Stimulated activated CD4-positive, alpha-beta T cell treated with anti-CD3 and anti-CD28 coated beads, Interleukin-12 subunit alpha, Interleukin-12 subunit beta, amount 100 ng/mL, for 4 hours (primary cell): ENCODE measurements around the gene FSTL4.
"Not testable (repeated sequence)": the region's sequence is repeated elsewhere in the genome, so short reads cannot be mapped to it uniquely, and the experiment has no call there.

Experiments used
- DNase-seq: peaks from one replicate; pipeline ENCODE4 v3.0.0-alpha.2; 2020

Gene FSTL4

DNA sequence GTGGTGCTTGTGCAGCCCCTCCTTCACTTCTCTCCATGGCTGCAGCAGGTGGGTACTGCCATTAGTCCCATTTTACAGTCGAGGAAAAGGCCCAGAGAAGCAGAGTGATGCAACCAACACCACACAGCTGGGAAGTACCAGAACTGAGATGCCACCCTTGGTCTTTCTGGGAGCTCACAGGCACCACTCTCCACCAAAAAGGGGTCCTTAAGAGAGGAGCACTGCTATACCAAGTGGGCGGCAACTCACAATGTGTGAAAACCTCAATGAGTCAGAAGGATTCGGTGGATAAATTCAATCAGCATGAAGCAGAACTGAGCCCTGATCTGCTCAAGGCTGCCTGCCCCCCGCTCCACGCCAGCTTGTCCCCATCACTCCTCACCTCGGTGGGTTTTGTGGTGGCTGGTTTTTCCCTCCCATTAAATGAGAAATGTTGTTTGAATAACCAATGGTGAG, 213.7 kb downstream of the FSTL4 start:
- DNase-seq, result peak; percentile 7

DNA sequence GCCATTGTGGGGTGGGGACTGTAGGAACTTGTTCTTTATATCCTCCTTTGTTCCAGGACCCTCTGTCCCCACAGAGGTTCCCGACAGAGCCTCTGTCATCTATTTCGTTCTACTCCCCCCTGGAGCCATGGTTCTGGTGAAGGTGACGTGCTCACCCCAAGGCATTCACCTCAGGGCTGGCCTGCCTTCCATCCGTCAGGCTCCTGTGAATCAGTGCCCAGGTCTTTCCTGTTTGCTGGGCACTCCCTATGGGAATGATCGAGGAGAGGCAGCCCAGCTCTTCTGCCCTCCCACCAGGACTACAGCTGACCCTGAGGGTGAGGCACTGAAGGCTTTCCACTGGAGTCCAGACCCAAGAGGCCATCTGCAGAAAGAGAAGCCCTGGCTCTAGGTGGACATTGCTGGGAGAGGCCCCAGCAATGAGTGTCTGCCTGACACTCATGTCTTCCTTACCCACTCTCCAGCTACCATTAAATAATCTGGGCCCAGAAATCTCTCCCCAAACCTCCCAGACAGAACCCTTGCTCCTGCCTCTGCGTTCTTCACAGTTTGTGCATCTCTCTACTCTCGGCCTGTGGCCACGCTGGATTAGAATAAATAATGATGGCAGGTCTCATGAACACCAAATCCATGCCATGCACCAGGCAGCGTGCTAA, 214.2 kb downstream of the FSTL4 start:
- DNase-seq, result no peak

DNA sequence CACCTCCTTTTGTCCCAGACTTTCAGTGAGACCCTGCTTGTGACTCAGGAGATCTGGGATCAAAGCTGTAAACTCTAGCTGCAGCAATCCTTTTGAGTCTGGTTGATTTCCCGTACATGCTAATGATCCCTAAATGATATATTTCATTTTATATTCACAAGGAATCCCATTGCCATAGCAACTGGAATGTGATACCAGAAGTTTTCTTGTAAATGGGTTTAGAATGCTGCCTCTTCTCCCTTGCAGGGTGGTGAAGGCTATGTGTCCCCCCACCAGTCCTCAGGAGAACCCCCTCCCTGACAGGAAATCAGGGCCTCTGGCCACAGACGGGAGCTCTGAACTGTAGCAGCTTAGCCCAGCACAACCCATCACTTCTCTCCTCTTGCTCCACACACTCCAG, 215.0 kb downstream of the FSTL4 start:
- DNase-seq, result no peak

DNA sequence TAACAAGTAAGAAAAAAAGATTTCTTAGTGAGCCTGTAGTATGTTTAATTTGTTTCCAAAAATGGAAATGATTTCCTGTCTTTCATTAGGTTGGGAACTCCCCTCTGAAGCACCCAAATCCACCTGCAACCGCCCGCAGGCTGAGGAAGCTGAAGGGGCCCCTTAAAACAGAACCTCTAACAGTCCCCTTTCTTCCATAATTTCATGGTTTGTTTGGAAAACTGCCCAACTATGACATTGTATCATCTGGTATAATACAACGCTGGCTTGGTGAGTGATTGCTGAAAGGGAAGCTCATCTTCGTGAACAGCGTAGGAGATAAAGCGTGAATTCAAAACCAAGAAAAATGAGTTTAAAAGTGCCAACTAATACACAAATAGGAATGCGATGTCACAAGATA, 215.5 kb downstream of the FSTL4 start:
- no peak for DNase-seq

DNA sequence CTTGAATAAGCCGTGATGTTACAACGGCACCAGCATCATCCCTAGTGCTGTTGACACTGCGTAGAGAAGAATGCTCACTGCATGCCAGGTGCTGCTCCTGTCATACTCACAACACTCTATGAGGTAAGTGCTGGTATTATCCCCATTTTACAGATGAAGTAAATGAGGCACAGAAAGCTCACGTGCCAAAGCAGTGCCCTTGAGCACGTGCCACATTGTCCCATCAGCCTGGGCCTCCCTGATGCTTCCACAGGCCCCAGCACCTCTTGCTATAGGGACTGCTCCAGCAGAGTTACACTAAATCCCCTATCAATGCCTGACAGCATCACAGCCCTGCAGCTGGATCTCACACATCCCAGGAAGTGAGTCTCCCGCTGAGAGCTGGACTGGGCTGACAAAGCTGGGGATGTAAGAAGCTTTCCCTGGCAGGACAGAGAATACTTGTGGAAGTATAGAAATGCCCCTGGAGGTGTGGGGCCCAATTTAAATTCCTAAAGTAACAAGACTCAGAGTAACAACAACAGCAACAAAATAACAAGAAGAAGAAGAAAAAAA, 216.1 kb downstream of the FSTL4 start:
- no peak for DNase-seq

DNA sequence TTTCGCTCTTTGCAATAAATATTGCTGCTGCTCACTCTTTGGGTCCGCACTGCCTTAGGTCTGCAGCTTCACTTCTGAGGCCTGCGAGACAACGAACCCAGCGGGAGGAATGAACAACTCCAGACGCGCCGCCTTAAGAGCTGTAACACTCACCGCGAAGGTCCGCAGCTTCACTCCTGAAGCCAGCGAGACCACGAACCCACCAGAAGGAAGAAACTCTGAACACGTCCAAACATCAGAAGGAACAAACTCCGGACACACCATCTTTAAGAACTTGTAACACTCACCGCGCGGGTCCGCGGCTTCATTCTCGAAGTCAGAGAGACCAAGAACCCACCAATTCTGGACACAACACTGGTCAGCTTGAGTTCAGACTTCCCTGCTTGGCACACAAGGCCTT, 217.1 kb downstream of the FSTL4 start:
- DNase-seq, result not testable (repeated sequence)

DNA sequence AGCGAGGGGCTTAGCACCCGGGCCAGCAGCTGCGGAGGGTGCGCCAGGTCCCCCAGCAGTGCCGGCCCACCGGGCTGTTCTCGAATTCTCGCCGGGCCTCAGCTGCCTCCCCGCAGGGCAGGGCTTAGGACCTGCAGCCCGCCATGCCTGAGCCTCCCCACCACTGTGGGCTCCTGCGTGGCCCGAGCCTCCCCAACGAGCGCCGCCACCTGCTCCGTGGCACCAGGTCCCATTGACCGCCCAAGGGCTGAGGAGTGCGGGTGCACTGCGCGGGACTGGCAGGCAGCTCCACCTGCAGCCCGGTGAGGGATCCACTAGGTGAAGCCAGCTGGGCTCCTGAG, 217.9 kb downstream of the FSTL4 start:
- not testable (repeated sequence) for DNase-seq

DNA sequence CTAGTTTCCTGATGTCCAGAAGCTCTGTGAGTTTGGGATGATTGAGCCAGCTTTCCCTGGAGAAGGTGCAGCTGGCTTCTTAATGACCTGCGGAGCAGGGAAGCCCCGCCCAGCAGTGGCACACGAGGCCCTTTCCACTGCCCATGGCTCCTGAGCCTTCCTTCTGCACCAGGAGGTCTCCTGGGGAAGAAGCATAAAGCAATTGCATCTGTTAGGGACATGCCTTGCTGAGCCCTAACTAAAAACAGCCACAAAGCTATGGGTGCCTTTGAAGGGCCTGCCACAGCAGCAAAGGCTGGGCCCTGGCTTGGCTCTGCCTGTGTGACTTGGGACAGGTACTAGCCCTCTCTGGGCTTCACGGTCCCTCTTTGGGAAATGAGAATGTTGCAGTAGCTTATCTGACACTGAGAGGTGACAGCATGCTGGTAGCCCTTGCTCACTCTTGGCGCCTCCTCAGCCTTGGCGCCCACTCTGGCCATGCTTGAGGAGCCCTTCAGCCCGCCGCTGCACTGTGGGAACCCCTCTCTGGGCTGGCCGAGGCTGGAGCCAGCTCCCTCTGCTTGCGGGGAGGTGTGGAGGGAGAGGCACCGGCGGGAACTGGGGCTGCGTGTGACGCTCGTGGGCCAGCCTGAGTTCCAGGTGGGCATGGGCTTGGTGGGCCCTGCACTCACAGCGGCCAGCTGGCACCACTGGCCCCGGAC, 218.4 kb downstream of the FSTL4 start:
- DNase-seq, result no peak

DNA sequence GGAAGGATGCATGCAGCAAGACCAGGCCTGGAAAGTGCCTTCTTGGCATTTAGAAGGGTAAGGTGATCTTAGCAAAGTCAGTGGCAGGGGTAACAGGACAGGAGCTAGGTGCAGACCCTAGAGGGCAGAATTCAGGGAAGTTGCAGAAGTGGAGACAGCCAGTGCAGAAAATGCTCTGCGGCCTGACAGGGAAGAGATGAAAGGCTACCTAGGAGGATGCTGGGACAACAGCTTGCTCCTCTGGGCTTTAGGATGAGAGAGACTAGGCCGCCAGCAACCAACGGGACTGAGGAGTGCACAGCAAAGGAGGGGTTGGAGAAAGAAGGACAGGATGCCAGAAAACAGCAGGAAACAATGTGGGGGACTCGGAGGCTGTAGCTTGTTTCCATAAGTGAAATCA, 219.9 kb downstream of the FSTL4 start:
- no peak for DNase-seq

DNA sequence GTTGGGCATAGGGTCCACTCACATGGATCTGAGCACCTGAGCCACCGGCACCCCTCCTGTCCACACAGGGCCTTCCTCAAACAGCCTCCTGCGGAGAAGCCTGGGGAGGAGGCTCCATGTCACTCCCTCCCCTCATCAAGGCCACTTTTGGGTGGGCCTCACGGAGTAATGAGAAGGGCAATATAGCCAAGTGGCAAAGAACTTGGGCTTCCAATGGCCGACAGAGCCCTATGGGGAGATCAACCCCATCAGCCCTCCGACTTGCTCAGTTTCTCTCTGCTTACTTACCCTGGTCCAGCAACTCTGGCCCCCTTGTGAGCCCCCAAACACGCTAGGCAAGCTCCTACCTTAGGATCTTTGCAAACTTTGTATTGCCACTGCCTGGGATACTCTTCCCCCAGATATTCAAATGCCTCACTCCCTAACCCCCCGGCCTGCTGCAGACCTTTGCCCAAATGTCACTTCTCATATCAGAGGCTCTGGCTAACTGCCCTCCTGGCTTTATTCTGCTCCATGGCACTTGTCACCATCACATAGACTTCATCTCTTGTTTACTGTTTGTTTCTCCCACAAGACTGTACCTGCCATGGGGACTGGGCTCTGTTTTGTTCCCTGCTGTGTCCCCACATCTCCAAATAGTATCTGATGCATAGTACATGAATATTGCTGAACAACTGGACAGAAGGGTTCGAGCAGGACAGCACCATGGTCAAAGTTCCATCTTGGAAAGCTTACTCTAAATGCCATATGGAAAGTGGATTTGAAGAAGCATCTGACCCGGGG, 220.8 kb downstream of the FSTL4 start:
- DNase-seq, result no peak

DNA sequence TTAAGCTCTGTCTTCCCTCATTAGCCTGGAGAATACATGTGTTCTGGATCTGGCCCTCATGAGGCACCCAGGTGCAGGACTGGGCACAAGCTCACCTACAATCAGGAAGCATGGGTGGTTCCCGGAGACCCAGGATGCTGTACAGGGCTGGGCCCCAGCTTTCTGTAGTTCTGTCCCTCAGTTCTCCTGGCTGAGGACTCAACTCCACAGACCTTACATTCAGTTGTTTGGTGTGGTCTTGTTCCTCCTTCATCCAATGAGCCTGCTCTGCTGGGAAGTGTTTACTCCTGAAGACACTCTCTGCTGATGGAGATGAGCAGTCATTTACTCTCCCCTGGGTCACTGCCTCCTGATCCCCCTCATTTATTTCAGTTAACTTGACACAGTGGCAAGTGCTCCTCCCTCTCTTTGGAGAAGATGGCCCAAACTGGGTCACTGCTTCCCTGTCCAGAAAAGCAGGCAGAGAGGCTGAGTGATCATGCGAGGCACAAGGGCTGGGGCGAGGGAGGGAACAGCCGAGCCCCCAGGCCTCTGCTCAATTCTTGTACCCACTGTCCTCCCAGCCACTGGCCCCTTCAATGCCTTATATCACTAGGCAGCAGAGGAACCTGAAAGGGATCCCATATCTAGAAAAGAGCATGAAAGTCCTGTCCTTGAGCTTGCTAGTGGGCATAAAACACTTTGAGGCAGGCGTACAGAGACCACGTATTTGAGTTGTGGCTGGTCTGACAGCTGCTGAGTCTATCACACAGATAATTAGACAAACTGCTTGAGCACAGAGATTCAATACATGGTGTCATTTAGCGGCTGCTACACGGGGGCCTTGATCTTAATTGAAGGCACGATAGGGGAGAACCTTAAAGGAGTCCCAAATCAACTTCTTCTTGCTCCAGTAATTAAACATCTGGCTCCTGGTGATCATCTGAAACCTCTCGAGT, 221.7 kb downstream of the FSTL4 start:
- no peak for DNase-seq

DNA sequence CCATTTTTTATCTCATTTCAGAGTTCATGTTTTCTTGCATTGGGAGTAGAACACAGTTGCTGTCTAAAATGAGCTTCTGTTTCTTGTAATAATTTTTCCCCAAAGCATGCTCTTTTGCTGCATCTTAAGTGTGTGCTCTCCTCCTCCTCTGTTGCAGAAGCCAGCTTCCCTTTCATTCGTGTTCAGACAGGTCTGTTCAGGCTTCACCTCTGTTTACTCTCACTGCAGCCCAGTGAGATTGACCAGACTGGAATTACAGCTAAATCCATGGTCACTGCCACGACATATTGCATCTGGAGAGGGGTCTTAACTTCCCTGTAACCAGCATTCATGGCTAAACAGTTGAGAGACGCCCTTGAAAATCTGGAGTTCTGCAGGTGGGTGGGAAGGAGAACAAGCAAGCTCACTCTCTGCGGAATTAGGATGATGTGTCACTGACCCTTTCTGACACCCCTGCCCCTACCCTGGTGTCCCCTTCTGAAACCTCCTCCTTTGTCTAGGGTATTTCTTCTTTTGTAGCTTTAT, 223.2 kb downstream of the FSTL4 start:
- no peak for DNase-seq

DNA sequence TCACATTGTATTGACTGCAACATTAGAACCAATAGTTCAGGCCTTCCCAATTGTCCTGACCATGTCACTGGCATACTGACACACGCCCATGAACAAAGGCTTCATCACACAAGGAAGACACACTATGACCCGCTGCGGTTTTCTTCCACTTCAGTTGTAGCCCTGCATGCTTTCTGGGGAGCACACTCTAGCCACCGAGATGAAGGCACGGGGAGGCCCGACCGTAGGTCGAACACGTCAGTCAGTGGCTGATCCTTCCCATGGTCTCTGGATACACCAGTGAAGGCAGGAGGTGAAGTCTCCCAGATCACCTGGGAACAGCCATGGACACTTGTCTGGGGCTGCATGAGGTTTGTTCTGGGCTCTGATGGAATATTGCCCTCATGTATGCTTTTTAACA, 224.7 kb downstream of the FSTL4 start:
- DNase-seq, result no peak

DNA sequence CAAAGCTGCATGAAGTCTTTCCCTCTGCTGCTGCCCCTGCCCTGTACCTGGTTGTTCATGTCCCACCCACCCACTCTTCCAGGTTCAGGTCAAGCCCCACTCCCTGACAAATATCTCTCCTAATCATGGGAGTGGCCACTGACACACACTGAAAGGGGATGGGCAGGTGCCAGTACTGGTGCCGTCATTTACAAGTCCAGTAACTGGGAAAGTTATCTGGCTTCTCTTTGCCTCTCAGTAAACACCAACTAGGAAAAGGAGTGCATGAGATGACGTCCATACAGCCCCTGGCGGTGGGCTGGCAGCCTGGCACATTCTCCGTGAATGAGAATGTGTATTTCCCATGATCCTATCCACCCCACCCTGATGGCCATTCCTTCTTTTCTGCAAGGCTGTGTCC, 225.2 kb downstream of the FSTL4 start:
- DNase-seq, result no peak

DNA sequence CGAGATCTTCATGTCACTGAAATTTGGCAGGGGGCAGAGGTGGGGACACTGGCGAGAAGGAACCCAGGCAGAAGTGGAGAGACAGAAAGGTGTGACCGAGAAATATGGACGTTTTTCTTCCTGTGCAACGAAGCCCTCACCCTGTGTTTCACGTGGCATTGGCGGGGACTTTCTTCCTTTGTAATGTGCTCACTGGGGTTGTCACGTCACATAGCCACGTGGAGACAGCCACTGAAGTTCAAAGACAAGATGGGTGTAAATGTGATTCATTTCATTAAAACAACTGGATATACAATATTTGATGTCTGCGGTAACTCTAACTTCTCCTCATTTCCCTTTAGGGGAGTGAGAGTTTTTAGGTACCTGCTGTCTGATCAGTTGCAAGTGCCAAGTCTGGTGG, 225.7 kb downstream of the FSTL4 start:
- DNase-seq, result no peak

DNA sequence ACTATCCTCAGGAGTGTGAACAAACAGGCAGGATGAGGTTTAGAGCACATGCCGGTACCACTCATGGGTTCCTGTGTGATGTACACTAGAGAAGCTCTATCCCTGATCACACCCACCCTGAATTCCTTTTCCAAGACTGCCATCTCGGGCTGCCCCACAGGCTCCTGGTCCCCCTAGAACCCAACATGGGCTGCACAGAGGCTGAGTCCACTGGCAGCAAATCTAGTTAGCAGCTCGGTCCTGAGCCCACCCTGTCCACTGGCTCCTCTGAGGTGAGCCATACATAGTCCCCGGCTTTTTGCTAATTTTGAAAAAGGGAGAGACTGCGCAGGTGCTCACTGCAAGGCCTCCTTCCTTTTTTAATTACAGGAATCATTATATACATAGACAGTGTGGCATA, 227.0 kb downstream of the FSTL4 start:
- no peak for DNase-seq

DNA sequence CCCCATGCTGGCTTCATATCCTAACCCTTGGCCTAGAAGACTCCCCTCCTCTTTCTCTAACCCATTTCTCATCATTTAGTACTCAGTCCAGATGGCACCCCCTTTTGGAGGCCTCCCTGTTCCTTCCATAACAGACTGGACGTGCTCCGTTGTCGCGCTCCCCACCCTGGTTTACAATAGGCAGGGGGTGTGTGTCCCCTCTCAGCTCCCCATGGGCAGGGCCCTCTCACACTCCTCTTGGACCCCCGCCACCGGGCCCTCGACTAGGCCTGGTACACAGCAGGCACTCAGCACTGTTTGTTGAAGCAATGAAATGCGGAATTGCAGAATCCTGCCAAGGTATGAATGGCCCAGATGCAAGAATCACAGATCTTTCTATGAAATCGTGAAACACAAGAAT, 227.4 kb downstream of the FSTL4 start:
- DNase-seq, result no peak

DNA sequence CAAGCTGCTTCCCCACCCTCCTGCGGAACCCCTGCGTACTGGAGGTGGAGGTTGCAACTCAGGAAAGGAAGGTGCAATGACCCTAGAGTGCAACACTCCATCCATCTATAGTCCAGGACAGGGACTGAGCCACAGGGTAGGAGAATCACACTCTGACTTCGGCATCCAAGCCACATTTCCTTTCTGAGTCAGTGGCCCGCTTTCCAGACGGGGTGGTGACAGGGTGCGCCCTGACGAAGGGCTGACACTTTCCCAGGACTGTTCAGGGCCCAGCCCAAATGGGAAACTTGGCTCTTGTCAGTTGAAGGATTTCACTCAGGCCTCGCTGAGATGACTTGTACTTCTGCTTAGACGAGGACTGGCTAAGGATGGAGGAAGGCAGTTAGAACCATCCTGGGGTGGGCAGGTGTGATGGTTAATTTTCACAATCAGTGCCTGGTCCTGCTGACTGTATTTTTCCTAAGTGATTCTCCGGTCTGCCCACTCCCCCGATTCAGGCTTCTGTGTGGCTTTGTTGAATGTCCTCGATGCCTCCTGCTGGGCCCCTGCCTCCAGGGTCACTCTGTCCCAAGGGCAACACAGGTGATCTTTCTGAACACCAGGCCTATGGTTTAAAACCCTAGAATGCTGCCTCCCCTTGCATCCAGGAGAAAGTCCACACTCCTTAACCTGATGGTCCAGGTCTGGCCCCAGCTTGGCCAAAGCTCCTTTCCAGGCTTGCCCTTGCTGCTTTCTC, 228.1 kb downstream of the FSTL4 start:
- no peak for DNase-seq

DNA sequence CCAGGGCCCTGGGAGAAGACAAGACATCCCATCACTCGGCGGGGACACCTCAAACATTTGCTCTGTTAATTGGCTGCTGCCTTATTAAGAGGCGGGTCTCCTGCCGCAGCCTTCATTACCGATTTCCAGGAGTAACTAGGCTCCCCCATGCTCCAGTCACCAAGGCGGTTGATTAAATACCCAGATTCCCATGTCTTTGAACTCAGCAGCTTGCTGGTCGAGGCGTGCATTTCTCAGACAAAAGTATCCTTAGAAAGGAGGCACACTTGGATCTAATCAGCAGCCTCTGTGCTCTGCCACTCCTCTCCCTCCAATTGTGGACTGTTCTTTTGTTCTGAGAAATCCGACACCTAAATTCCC, 228.8 kb downstream of the FSTL4 start:
- DNase-seq, result no peak

DNA sequence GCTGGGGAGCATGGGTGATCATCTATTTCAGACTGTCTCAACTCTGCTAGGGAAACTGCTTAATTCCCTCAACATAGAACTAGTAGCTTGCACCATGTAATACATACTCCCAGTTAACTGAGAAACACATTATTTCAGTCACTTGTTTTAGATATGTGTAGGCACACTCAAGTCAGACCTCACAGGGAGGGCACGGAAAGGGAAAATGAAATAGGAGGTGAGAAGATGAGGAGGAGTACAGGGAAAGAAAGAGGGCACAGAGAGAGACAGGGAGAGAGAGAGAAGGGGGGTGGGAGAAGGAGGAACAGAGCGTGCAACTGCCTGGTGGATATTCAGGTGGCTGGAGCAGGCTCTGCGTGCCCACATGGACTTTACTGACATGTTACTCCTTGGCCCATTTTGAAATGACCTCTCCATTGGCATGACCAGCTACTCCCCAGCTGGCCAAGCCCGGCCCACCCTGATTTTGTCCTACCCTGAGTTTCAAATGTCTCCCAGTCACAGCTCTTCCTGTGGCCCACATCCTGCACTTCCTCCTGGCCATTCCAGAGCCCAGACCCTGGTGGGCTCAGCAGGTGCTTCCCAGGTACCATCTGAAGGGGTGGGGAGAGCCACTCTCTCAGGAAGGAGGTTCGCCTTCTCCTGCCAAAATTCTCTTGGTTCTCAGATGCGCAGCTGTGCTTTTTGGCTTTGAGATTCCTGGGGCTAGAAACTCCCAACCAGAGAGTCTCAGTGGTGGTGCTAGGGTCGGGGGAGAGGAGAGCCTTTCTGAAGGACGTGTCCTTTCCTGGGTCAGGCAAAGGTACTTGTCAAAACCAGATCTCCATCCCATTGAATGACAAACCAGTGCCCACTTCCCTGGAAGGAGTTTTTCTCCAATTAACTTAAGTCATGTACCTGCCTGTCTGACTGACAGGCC, 229.4 kb downstream of the FSTL4 start:
- no peak for DNase-seq
